Activated T-cell treated with anti-CD3 and anti-CD28 coated beads for 48 hours (primary cell): ENCODE data around the gene NELFA.

ENCODE experiments used
- DNase-seq: peaks from one replicate; pipeline ENCODE4 v3.0.0-alpha.2; 2020; ENCODE audit warnings: low read depth

The NELFA gene

DNA sequence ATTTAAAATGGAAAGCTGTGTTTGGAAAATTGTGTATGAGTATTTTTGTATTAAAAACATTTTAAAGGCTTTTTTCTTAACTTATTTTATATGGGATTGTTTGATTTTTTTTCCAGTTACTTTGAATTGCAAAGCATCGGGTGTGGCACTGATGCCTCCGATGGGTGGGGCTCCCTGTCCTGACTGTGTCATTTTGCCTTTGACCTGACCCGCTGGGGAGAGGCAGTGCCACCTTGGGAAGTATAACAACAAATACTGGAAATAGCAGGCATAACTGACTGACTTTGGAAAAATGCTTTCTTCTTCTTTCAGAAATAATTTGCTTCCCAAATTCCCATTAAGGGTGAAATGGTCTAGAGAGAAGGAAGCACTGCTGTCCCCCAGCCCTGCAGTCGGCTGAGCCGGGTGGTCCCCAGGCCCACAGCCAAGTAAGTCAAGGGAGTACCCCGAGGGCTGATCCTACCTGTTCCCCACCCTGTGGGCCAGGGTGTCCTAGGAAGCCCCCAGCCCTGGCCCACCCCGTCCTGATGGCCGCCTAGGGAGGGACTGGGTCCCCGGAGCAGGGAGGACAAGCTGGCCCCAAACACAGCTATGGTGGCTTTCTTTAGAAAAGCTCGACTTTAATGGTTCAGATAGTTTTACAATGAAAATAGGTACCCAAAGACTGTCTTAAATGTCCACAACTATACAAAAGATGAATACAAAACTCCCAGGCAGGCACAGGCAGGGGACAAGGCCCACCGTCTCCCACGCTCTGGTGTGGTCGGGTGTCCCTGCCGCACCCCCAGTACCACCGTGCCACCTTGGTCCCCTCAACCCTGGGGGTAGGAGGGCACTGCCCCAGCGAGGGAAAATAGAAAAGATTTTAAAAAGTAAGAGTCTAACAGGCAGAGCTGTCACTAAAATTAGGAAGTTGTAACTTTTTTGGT lies 26.4 kb downstream of the NELFA start:
- DNase-seq, result no peak

DNA sequence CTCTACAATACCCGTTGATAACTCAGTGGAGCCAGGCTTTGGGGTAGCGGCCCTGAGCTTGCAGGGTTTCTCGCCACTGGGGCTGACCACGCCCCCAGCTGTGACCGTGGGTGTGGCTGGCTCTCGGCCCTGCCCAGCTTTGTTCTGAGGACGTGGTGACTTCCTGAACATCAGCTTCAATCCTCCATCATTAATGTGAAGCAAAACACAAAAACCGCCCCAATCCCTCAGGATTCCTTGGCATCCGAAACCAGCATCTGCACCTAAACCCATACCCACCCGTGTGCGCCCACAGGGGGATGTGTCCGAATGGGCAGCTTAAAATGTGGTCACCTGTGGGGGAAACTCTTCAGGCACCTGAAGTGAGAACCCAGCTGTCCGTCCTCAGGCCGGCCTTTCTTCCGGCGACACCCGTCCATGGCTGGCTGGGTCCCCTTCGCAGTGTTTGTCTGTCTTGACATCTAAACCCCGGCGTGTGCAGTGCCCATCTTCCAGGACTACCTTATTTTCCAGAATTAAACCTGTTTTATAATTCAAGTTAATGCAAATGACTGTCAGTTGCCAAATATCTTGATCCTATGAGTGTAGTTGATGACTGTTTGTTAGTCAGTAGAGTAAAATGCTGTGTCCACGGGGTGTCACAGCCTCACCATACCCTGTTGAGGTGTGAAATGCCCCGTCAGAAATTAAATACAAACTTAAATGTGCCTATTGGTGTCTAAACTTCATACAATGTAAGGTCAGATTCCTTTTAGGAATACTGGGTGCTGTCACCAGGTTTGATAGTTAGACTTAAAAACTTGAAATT lies 27.3 kb downstream of the NELFA start:
- no peak for DNase-seq

DNA sequence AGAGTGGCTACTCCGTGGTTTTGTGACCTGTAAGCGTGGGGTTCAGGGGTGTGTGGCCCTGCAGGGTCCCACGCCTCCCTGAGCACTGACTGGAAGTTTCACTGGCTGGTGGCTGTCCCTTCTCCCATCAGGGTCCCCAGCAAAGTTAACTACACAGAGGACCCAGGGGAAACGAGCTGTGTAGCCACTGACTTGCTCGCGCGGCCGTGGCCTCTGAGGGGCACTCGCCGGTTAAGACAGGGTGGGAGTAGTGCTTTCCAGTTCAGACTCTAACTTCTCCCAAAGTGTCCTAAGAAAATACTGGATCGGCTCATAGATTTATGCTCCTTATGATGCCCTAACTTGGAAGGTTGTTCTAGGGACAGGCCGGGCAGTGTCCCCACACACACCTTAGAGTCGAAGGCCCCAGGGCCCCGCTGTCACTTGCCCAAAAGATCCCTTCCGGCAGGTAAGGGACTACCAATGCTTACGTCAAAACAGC lies 28.2 kb downstream of the NELFA start:
- no peak for DNase-seq

DNA sequence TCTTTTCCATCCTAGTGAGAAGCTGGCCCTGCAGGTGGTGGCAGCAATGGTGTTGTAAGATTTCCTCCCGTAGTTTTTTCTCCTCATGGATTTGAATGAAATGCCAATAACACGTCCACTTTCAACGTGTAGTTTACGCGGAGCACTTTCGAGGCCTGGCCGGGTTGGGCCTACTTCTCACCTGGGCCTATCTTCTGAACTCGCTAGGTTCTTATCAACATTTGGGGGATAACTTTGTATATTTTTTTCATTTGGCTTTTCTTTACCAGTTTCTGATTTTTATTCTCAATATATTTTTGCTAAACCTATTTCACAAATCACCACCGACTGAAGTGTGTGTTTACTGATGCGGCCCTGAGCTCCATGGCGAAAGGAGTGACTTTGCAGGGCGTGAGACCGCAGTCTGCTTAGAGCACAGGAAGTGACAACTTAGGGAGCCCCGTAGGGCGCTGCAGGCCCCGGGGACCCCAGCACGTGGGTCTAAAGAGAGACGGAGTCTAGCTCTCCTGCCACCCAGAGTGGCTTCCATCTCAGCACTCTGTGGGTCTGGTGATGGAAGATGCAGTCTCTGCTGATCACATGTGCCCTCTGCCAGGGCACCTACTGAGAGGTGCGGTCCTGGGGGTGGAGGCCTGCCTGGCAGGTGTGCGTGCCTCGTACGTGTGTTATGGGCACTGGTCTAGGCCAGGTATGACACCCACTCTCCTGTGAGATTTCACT lies 29.1 kb downstream of the NELFA start:
- no peak for DNase-seq

DNA sequence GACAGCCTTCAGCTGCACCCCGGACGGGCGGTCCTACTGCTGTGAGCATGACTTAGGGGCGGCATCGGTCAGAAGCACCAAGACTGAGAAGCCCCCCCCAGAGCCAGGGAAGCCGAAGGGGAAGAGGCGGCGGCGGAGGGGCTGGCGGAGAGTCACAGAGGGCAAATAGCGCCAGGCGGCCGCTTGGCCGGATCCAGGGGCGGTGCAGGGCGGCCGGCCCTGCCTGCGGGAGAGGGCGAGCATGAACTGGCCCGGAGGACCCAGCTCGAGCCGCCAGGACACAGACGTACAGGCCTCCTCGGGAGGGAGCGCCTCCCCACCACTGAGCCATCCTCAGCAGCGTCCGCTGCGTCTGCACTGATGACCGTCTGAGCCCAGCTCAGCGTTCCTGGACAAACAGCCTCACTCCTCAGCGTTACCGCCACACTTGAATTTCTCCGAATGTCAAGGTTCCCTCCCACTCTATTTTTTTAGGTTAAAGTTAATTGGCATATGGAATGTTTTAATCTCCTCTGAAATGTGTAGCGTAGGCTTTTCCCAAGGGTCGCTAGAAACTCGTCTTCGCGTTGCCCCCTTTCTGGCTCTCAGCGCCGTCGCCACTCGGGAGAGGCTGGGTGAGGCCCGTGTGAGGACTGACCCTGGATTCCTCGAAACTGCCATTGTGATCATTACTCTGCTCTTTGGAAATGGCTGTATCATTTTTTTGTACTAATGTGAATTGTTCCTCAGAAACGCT lies 29.9 kb downstream of the NELFA start:
- DNase-seq, result no peak

DNA sequence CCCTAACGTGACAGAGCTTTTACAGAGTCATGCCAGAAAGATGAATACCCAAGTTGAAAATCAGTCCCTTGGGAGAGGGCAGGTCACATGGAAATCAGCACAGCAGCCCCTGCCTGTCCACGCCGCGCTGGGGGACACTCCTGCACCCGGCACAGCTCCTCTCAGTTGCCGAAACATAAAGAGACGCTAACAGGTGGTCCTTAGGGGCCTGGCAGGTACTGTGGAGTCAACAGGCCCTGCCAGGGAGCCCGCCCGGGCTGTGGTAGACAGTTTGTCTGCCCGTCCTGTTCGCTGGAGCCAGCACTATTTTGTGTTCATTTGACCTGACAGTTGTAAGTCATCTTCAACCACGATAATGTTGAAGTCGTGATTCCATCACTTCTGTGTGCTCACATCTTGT lies 30.5 kb downstream of the NELFA start:
- no peak for DNase-seq

DNA sequence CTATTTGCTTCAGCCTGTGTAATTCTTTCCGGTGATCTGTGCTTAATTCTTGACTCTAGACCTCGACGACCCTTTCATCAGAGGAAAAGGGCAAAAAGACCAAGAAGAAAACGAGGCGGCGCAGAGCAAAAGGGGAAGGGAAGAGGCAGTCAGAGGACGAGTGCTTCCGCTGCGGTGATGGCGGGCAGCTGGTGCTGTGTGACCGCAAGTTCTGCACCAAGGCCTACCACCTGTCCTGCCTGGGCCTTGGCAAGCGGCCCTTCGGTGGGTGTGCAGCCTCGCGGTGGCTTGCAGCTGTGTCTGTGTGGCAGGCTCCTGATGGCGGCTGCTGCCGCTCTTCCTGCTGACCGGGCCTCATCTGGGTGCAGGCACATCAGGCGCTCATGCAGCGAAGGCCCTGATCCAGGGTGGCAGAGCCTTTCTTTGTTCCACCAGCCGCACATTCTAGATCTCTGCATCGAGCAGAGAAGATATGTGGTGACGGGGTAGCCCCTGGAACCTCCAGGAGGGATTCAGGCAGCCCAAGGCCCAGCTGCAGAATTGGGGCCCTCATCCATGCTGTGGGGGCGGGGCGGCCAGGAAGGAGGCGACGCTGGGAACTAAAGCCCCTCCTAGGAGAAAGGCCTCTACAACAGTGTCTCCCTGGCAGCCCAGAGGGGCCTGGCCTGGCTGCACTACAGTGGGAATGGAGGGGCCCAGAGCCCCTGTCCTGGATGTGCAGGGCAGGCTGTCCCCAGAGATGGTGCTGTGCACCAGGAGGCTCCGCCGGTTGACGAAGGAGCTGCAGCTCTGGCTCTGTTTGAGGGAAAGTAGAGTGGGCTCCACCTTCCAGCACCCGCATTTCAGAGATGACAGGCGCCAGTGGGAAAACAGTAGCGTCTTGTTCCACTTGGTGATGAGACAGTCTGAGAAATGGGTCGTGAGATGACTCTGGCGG lies 32.1 kb downstream of the NELFA start:
- DNase-seq, result no peak

DNA sequence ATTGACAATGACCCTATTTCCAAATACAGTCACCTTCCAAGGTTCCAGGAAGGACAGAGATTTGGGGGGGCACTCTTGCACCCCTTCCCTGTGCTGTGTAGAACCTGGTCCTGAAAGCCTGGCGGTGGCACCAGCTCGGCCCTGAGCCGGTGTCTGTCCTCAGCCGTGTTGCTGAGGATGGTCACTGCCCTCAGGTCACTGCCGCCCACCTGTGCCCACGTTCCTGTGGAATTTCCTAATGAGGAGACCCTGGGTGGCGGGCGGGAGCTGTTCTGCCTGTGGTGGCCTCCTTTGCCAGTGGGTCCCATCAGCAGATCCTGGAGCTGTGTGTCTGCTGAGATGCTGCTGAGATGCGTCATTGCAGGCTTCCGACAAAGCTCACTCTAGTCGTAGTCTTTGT lies 32.9 kb downstream of the NELFA start:
- no peak for DNase-seq

DNA sequence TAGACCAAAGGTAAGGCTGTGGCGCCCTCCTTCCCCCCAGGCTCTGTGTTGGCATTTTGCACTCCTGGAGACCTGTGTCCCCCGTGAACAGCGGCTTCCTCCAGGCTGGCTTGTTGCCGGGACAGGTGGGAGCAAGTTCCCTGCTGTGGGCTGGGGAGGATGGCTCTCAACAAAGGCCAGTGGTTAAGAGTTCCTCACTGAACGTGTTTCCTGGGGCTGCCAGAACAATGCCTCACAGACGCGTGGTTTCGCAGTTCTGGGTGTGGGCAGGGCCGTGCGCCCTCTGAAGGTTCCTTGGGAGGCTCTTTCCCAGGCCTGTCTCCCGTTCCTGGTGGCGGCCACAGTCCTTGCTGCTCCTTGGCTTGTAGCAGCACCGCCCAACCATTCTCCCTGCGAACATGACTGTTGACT lies 33.4 kb downstream of the NELFA start:
- no peak for DNase-seq

DNA sequence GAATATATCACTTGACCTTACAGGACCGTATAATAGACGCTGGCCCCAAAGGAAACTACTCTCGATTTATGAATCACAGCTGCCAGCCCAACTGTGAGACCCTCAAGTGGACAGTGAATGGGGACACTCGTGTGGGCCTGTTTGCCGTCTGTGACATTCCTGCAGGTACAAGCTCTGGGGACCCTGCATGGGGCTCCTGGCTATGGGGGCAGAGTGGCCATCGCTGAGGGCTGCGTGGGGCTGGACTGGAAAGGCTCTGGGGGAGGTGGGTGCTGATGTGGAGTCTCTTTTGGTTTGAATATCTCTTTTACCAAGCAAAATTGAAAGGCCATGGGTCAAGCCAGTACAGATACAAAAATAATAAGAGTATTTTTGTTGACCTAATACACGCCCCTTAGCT lies 33.9 kb downstream of the NELFA start:
- DNase-seq, result no peak

DNA sequence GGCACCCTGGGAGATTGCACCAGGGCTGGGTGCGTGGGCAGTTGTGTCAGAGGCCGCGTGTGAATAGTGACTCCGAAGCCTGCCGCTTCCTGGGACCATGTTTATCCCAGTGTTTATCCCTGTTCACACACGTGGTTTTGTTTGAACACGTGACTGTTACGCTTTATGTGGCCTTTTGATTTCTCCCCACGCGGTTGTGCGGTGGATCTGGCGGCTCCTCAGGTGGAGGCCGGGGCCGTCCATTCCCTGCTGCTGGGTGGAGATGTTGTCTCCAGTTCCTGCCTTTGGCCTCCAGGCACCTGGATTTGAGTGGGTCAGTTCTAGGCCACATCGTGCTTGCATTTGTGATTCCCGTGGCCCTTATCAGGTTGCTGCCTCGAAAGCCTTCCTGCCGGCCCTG lies 35.1 kb downstream of the NELFA start:
- no peak for DNase-seq

DNA sequence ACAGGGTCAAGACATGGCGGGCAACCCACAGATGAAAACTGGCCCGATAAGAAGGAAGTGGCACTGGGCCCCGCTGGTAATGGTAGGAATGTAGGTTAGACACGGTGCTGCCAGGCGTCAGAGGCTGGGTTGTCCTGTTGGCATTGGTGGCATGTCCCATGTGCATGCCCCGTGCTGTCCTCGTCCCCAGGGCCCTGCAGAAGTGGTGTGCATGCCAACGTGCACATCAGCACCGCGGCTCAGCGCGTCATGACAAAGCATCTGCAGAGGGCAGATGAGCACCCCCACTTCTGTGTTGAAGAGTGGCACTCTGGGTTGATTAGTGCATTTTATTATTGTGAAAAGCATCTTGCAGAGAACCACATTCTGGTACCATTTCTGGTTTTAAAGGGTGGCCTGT lies 35.6 kb downstream of the NELFA start:
- DNase-seq, result no peak

DNA sequence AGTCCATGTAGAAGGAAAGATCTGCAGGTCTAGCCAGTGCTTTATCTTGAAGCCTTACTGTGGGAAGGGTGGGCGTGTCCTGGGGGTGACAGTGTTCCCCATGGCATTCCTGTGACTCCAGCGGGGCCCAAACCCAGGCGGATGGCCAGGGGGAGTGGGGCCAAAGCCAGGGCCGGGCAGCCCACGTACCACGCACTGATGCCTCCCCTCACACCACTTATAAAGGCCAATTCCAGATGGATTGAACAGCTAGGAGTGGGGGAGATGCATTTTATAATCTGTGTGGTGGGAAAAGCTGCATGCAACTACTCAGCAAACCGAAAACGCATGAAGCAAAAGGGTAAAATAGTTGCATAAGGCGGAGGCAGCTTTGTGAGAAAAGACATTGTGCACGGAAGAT lies 36.4 kb downstream of the NELFA start:
- no peak for DNase-seq

DNA sequence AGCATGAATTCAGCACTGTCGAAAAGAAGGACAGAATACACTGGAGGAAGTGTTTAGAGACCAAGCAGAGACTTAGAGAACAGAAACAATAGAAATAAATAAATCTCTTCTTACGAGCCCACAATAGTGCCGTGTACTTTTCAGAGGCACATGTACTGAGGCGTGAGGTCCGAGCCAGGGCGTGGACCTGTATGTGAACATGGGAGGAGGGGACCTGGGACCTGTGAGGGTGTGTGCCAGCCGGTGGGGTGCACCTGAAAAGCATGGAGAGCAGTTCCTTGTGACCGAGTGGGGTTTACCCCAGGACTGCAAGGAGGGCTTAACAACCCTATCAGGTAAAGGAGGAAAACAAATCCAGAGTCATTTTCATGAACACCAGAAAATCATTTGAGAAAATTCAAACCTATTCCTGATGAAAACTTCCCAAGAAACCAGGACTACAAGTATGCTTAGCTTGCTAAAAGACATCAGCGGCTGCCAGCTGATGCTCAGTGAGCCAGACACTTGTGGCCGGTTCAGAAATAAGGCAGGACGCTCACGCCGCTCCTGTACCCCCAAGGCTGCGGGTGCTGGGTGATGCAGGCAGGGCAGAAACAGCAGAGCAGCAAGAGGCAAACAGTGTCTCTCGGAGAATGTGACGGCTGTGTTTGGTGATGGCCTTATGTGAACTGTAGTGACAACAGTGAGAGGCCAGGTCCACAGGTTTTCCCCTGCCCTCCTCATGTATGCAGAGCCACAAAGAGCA lies 37.1 kb downstream of the NELFA start:
- no peak for DNase-seq

DNA sequence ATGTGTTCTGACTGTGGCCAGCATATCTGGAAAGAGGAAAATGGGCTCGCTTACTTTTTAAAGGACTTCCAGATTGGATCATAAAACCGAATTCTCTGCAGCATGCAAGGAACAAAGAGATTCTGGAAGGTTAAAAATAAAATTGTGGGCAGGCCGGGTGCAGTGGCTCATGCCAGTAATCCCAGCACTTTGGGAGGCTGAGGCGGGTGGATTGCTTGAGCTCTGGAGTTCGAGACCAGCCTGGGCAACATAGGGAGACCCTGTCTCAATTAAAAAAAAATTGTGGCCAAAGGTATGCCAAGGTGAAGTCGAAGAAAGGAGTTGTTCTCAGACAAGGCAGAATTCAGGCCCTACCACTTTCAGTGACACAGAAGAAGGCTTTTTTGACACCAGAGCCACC lies 37.8 kb downstream of the NELFA start:
- DNase-seq, result no peak

DNA sequence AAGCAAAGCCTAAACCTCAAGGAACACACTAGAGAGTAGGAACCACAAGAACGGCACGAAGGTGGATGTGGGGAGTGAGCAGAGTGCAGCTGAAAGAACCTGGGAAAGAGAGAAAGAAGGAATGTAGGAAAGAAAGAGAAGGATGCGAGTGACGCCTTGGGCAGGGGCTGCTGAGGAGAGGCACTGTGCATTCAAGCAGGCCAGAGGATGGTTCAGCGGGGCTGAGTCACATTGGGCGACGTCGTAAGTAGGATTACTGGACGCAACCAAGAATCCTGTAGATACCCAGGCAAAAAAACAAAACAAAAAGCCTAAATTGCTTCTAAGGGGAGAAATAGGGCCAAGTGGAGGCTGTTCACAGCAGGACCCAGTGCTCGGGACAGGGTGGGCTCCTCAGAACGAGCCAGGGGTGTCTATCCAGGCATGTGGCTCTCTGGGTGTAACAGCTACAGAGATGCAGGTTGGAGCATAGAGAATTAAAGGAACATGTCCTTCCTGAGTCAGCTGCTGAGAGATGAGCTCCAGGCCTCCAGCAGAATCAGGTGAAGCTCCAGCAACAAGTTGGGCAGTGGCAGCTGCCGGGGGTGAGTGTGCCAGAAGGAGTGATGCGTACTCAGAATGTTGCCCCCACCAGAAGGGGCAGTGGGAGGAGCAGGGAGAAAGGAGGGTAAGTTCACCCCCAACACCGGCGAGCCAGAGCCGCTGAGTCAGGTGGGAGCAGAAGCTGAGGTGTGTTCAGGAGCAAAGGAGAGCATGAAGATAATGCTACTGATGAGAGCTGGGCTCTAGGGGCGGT lies 38.6 kb downstream of the NELFA start:
- DNase-seq, result no peak

DNA sequence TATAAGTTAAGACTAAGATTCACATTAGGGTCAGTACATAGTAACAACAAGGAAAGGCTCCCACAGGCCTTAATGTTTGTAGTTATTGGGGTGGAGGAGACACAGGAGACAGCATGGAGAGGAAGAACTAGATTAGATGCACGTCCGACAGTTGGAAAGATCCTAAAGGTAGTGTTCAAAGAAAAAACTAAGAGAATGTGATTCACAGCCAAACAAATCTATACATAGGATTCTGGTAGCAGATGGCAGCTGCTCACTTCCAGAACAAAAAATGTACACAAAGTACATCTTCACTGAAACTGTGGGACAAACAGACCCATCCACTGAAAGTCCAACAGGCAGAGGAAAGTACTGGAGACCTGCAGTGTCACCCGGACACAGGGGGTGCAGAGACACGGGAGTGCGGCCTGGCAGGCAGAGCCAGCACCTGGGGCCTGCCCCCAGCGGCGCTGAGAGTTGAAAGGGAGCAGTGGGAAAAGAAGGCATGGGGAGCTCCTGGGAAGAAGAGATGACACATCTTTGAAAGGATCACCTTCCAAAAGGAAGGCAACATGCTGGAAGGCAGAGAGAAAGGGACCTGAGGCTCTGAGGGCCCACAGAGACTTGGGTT lies 40.0 kb downstream of the NELFA start:
- no peak for DNase-seq

DNA sequence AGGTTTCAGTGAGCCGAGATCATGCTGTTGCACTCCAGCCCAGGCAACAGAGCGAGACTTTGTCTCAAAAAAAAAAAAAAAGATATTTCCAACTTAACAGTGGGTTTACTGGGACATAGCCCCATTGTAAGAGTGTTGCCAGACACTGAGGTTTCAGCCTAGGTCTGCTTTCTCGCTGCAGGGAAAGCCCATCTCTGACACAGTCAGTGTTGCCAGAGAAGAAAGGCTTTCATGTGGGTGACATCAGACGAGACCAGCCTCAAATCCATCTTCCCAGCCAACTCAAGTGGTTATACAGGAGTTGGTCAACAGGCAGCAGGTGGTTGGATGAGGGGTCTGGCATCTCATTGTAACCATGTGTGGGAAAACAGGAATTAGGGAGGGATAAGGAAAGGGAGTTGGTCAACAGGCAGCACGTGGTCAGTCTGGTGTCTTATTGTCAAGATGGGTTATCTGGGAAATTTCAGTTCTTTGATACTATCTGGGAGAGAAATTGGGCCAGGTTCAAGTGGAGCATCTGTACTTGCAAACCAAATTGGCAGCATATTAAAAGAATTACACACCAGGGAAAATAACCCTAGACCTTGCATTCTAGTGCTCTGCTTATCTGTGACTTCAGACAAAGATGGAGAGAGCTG lies 41.1 kb downstream of the NELFA start:
- no peak for DNase-seq
